Right forelimb (tissue), 1 donor: Measurements from ENCODE around the gene CDK19.

Source experiments
- DNase-seq: peaks from one replicate; pipeline ENCODE4 v3.0.0-alpha.2; 2018

The CDK19 gene

GRCh38 chr6:110699780-110700179 lies 115.5 kb downstream of the CDK19 start:
- no peak for DNase-seq

- DNase-seq = no peak
Observed at GRCh38 chr6:110693994-110694393, 121.3 kb downstream of the CDK19 start.

GRCh38 chr6:110693296-110693695 lies 122.0 kb downstream of the CDK19 start:
- DNase-seq = no peak

- no peak for DNase-seq
Observed at GRCh38 chr6:110690916-110691315, 124.4 kb downstream of the CDK19 start.

GRCh38 chr6:110690106-110690654 lies 125.1 kb downstream of the CDK19 start:
- no peak for DNase-seq

GRCh38 chr6:110689275-110689935 lies 125.9 kb downstream of the CDK19 start:
- DNase-seq = no peak

GRCh38 chr6:110688661-110689268 lies 126.5 kb downstream of the CDK19 start:
- no peak for DNase-seq

- DNase-seq = no peak
Observed at GRCh38 chr6:110687326-110687725, 127.9 kb downstream of the CDK19 start.

- no peak for DNase-seq
Observed at GRCh38 chr6:110683241-110683640, 132.0 kb downstream of the CDK19 start.

GRCh38 chr6:110682460-110682853 lies 132.8 kb downstream of the CDK19 start:
- no peak for DNase-seq

GRCh38 chr6:110681543-110682459 lies 133.5 kb downstream of the CDK19 start:
- DNase-seq = no peak

- no peak for DNase-seq
Observed at GRCh38 chr6:110676396-110676795, 138.9 kb downstream of the CDK19 start.

- DNase-seq = no peak
Observed at GRCh38 chr6:110674096-110674495, 141.2 kb downstream of the CDK19 start.

GRCh38 chr6:110672122-110672521 lies 143.1 kb downstream of the CDK19 start:
- DNase-seq = no peak

GRCh38 chr6:110671447-110671846 lies 143.8 kb downstream of the CDK19 start:
- no peak for DNase-seq

- no peak for DNase-seq
Observed at GRCh38 chr6:110665600-110665999, 149.7 kb downstream of the CDK19 start.

GRCh38 chr6:110664933-110665332 lies 150.3 kb downstream of the CDK19 start:
- no peak for DNase-seq

- no peak for DNase-seq
Observed at GRCh38 chr6:110662490-110663211, 152.6 kb downstream of the CDK19 start.

- DNase-seq = no peak
Observed at GRCh38 chr6:110661414-110661813, 153.9 kb downstream of the CDK19 start.

GRCh38 chr6:110660066-110660655 lies 155.1 kb downstream of the CDK19 start:
- DNase-seq = no peak

- DNase-seq = no peak
Observed at GRCh38 chr6:110658631-110659211, 156.5 kb downstream of the CDK19 start.

- DNase-seq = no peak
Observed at GRCh38 chr6:110656492-110656891, 158.8 kb downstream of the CDK19 start.
